B cell (primary cell): ENCODE measurements around the gene TNFRSF1A. TPM values are rescaled to one million over a fixed set of nuclear protein-coding genes. Genes with fewer than 3 reads are reported as not detected.

ENCODE experiments used
- ATAC-seq: fragments of 200-7000 bp; cut with Tn5 transposase; one replicate; pipeline ENCODE4 v1.10.0; 2021; ENCODE audit warnings: low read depth, mild to moderate bottlenecking, moderate number of reproducible peaks, moderate library complexity
- CTCF ChIA-PET: fragments of 350-600 bp; sonication (Branson Sonifier 250); formaldehyde crosslinking; loops from one replicate; lab custom pipeline; 2021; ENCODE audit warnings: antibody characterized with exemption, inconsistent platforms; lab: Charles Lee
- POLR2A ChIA-PET: fragments of 350-600 bp; sonication (Branson Sonifier 250); formaldehyde crosslinking; loops from one replicate; lab custom pipeline; 2021; ENCODE audit warnings: antibody characterized with exemption; lab: Charles Lee
- DNase-seq: peaks from one replicate; pipeline ENCODE4 v3.0.0; 2013
- H2AFZ ChIP-seq: 2 replicates; pipeline ENCODE4 v1.6.1; 2012; ENCODE audit warnings: mild to moderate bottlenecking, low read depth, low read length; ENCODE audit not compliant: insufficient read depth, poor library complexity, severe bottlenecking
- H3K27ac ChIP-seq, 2 donors: 1 replicate in 1 of 2; 2 replicates in 1 of 2; pipeline ENCODE4 v1.5.1; 2012 to 2013; ENCODE audit warnings: low read length in 2 of 2, mild to moderate bottlenecking in 2 of 2, moderate library complexity in 1 of 2
- H3K27me3 ChIP-seq, 4 experiments: fragments of 200-600 bp in 1 of 4; sonication (generic) in 1 of 4; replicated peaks in 1 of 4; 1 replicate in 2 of 4; 2 replicates in 2 of 4; pipeline versions ENCODE4 v1.6.1 to v1.7.0; 2013 to 2016; ENCODE audit warnings: low read length in 3 of 4, mild to moderate bottlenecking in 2 of 4, mixed read lengths in 1 of 4, moderate library complexity in 1 of 4; ENCODE audit not compliant: insufficient read depth in 4 of 4, control insufficient read depth in 3 of 4; ENCODE audit errors: control extremely low read depth in 1 of 4
- H3K36me3 ChIP-seq, 2 experiments: replicated peaks in 1 of 2; 1 replicate in 1 of 2; 2 replicates in 1 of 2; pipeline versions ENCODE4 v1.6.1 to v1.7.1; 2013; ENCODE audit warnings: low read length in 1 of 2; ENCODE audit not compliant: insufficient read depth in 2 of 2, control insufficient read depth in 1 of 2; ENCODE audit errors: control extremely low read depth in 1 of 2, extremely low read depth in 1 of 2
- H3K4me1 ChIP-seq, 2 donors: fragments of 200-600 bp in 1 of 2; sonication (generic) in 1 of 2; 1 replicate in 1 of 2; 2 replicates in 1 of 2; pipeline versions ENCODE4 v1.5.1 to v1.6.1; 2013 to 2017; ENCODE audit warnings: low read length in 2 of 2; ENCODE audit not compliant: control insufficient read depth in 2 of 2, insufficient read depth in 2 of 2
- H3K4me2 ChIP-seq: replicated peaks from 2 replicates; pipeline ENCODE3; 2012; ENCODE audit warnings: mild to moderate bottlenecking, low read depth, low read length; ENCODE audit not compliant: poor library complexity, severe bottlenecking
- H3K4me3 ChIP-seq, 5 experiments: fragments of 200-600 bp in 1 of 5; sonication (generic) in 1 of 5; 1 replicate in 3 of 5; 2 replicates in 2 of 5; pipeline versions ENCODE4 v1.5.1 to v1.7.0; 2011 to 2016; ENCODE audit warnings: low read length in 4 of 5, mild to moderate bottlenecking in 4 of 5, low read depth in 2 of 5, control low read depth in 1 of 5, moderate library complexity in 1 of 5; ENCODE audit not compliant: insufficient read depth in 1 of 5; ENCODE audit errors: control extremely low read depth in 1 of 5, extremely low read depth in 1 of 5
- H3K79me2 ChIP-seq: fragments of 200-600 bp; sonication (generic); one replicate; pipeline ENCODE4 v1.6.0; 2016; ENCODE audit warnings: low read length; ENCODE audit not compliant: control insufficient read depth, insufficient read depth
- H3K9ac ChIP-seq: fragments of 200-600 bp; sonication (generic); 2 replicates; pipeline ENCODE4 v1.6.1; 2017; ENCODE audit warnings: mild to moderate bottlenecking, low read length, moderate library complexity
- H3K9me3 ChIP-seq, 3 donors: one replicate each; pipeline versions ENCODE4 v1.6.1 to v1.7.1; 2013; ENCODE audit warnings: low read length in 2 of 3; ENCODE audit not compliant: control insufficient read depth in 2 of 3, insufficient read depth in 1 of 3; ENCODE audit errors: control extremely low read depth in 1 of 3
- H4K20me1 ChIP-seq: 2 replicates; pipeline ENCODE4 v1.6.0; 2012; ENCODE audit warnings: mild to moderate bottlenecking, low read length; ENCODE audit not compliant: insufficient read depth, control insufficient read depth, poor library complexity, severe bottlenecking
- H3K27ac Mint-ChIP-seq: one replicate; pipeline ENCODE4 v1.8.0; 2021; ENCODE audit warnings: mixed read lengths
- H3K27me3 Mint-ChIP-seq: one replicate; pipeline ENCODE4 v1.8.0; 2021; ENCODE audit warnings: mixed read lengths
- H3K4me1 Mint-ChIP-seq: one replicate; pipeline ENCODE4 v1.8.0; 2021; ENCODE audit warnings: mixed read lengths
- H3K4me3 Mint-ChIP-seq: one replicate; pipeline ENCODE4 v1.8.0; 2021; ENCODE audit warnings: mixed read lengths
- H3K9me3 Mint-ChIP-seq: one replicate; pipeline ENCODE4 v1.8.0; 2022; ENCODE audit warnings: mixed read lengths; ENCODE audit not compliant: insufficient read depth
- EZH2 ChIP-seq: IDR thresholded peaks from 2 replicates; pipeline ENCODE4 v1.6.1; 2012; ENCODE audit warnings: borderline replicate concordance, low read depth, mild to moderate bottlenecking, moderate library complexity, low read length; ENCODE audit not compliant: insufficient read depth, poor library complexity, severe bottlenecking
- WGBS: methylation state at CpG from one replicate; pipeline ENCODE4 v1.1.5; 2013; ENCODE audit warnings: missing lambda C conversion rate; ENCODE audit not compliant: insufficient coverage; 5-methylcytosine and 5-hydroxymethylcytosine counted together
- intact Hi-C: fragments of 100-400 bp; cut with micrococcal nuclease; formaldehyde crosslinking; loops from one replicate; pipeline ENCODE4 v1.10.0; 2022
- polyA plus RNA-seq: library from polyadenylated mRNA; depleted of rRNA; stranded (reverse); fragments of >200 nt; gene quantifications from 2 replicates; pipeline ENCODE4 v1.2.3, GENCODE V29; 2012
- total RNA-seq, 2 donors: library from RNA; stranded (reverse); fragments of 120-200 nt in 1 of 2; gene quantifications; 1 replicate in 1 of 2; 2 replicates in 1 of 2; pipeline versions ENCODE4 v1.2.3 to v1.2.4, GENCODE V29; 2013 to 2022
- TF ChIP-seq, protein P1 (sequence below): fragments of 200-600 bp; IDR thresholded peaks from one replicate; pipeline ENCODE4 v1.8.0; 2022; ENCODE audit warnings: antibody characterized with exemption, mild to moderate bottlenecking

Gene TNFRSF1A
- total and polyA plus RNA-seq, 2 donors (not counting 1 experiment from before 2014, with no cell fraction given) = 0.59 to 1.6 TPM

DNA sequence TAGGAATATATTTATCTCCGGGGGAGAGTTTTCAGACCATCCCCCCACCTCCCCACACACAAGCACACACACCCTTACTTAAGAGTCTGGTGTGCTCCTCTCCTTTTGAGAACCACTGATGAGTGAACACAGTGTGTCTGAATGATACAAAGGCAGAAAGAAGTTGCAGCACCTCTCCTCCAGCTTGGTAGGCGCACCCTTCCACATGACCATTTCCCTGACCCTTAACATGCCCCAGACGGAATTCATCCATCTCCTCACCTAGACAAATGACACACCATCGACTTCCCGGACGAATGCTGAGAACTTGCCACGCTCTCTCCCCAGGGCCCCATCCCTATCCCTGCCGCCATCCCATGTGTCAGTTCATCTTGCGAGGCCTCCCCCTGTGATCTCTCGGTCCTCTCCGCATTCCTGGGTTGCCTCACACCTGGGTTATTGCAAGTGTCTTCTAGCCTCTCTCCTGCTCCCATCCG lies 3.9 kb downstream of the TNFRSF1A start:
- CTCF ChIA-PET = interaction anchor here (1.0 kb wide), 1 partner anchor 54 kb away, joined by 5 read pairs; no protein-coding TSS in a partner anchor
- H3K9me3 Mint-ChIP-seq = no peaks in the 10 kb centered on the region
- no peak for DNase-seq
- H3K9me3 ChIP-seq = peaks cover 0 to 30% (median 0%) of the 10 kb centered on the region in 3 donors
- H3K27ac Mint-ChIP-seq = no peak overlapping the region
- no peak overlapping the region for H3K27ac ChIP-seq
- H3K4me1 Mint-ChIP-seq = peaks cover 9% of the 10 kb centered on the region
- H3K4me2 ChIP-seq = peak overlapping the region; percentile 70
- H2AFZ ChIP-seq = no peak overlapping the region
- no peak for TF ChIP-seq EZH2
- TF ChIP-seq, protein P1, sequence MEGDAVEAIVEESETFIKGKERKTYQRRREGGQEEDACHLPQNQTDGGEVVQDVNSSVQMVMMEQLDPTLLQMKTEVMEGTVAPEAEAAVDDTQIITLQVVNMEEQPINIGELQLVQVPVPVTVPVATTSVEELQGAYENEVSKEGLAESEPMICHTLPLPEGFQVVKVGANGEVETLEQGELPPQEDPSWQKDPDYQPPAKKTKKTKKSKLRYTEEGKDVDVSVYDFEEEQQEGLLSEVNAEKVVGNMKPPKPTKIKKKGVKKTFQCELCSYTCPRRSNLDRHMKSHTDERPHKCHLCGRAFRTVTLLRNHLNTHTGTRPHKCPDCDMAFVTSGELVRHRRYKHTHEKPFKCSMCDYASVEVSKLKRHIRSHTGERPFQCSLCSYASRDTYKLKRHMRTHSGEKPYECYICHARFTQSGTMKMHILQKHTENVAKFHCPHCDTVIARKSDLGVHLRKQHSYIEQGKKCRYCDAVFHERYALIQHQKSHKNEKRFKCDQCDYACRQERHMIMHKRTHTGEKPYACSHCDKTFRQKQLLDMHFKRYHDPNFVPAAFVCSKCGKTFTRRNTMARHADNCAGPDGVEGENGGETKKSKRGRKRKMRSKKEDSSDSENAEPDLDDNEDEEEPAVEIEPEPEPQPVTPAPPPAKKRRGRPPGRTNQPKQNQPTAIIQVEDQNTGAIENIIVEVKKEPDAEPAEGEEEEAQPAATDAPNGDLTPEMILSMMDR = no peak
- H3K9ac ChIP-seq = no peak overlapping the region
- peaks cover 0 to 100% (median 63%) of the 10 kb centered on the region in 4 experiments for H3K27me3 ChIP-seq
- peaks cover 52% of the 10 kb centered on the region for H3K27me3 Mint-ChIP-seq
- peaks cover 58 to 69% of the 10 kb centered on the region in 2 donors for H3K4me1 ChIP-seq
- 37% methylated on average over 11 of the region's 12 CpGs for WGBS
- no peaks in the 10 kb centered on the region for H3K79me2 ChIP-seq
- H3K36me3 ChIP-seq = no peaks in the 10 kb centered on the region
- no peak for ATAC-seq
- POLR2A ChIA-PET = no interaction called here
- H4K20me1 ChIP-seq = peaks cover 13% of the 10 kb centered on the region
- H3K4me3 Mint-ChIP-seq = no peak overlapping the region
- no peak overlapping the region for H3K4me3 ChIP-seq
- intact Hi-C loops = loop anchor here (5.0 to 10.0 kb wide), 2 partner anchors 36 to 127 kb away; no protein-coding TSS in a partner anchor
